RCC 7860 (cell line): Measurements from ENCODE around the gene SNTB2.
"Not testable (repeated sequence)": the region's sequence is repeated elsewhere in the genome, so short reads cannot be mapped to it uniquely, and the experiment has no call there.

Experiments used
- DNase-seq: peaks from one replicate; pipeline ENCODE4 v3.0.0-alpha.2; 2015; ENCODE audit warnings: low spot score
- FAIRE-seq: peaks from 2 replicates; lab custom pipeline; 2012; peaks lifted over from hg19 to GRCh38; lab: Jason Lieb, UNC

Gene SNTB2

GRCh38 chr16:69186642-69187445 lies at the start of gene SNTB2:
Gene SNTB2 (plus strand): TSS chr16:69187164. CDS start chr16:69187167, 3 bp downstream.
- DNase-seq: peak; percentile 73
- no peak for FAIRE-seq

- DNase-seq (no peak), FAIRE-seq (no peak)
Observed at GRCh38 chr16:69138608-69139007, 48.4 kb upstream of the SNTB2 start.

- not testable (repeated sequence) for FAIRE-seq, DNase-seq
Observed at GRCh38 chr16:69139464-69139863, 47.5 kb upstream of the SNTB2 start.

GRCh38 chr16:69141014-69141413 lies 46.0 kb upstream of the SNTB2 start:
- FAIRE-seq (no peak), DNase-seq (no peak)

- DNase-seq (no peak), FAIRE-seq (no peak)
Observed at GRCh38 chr16:69141936-69142335, 45.0 kb upstream of the SNTB2 start.

- DNase-seq (no peak), FAIRE-seq (no peak)
Observed at GRCh38 chr16:69143116-69143515, 43.8 kb upstream of the SNTB2 start.

- no peak for FAIRE-seq
- no peak for DNase-seq
Observed at GRCh38 chr16:69145658-69146057, 41.3 kb upstream of the SNTB2 start.

- not testable (repeated sequence) for FAIRE-seq, DNase-seq
Observed at GRCh38 chr16:69149621-69150020, 37.3 kb upstream of the SNTB2 start.

- peak; percentile 75 for FAIRE-seq
Observed at GRCh38 chr16:69150146-69150865, 36.7 kb upstream of the SNTB2 start.

GRCh38 chr16:69157196-69157595 lies 29.8 kb upstream of the SNTB2 start:
- FAIRE-seq (no peak), DNase-seq (no peak)

More at GRCh38 chr16:69150146-69150865, 36.7 kb upstream of the SNTB2 start:
- DNase-seq: peak; percentile 59

GRCh38 chr16:69160192-69160591 lies 26.8 kb upstream of the SNTB2 start:
- FAIRE-seq (no peak), DNase-seq (no peak)

- DNase-seq: no peak
- no peak for FAIRE-seq
Observed at GRCh38 chr16:69165584-69165983, 21.4 kb upstream of the SNTB2 start.

- FAIRE-seq: no peak
Observed at GRCh38 chr16:69166221-69166833, 20.6 kb upstream of the SNTB2 start.

GRCh38 chr16:69166946-69167930 lies 19.7 kb upstream of the SNTB2 start:
- DNase-seq (no peak), FAIRE-seq (no peak)

More at GRCh38 chr16:69166221-69166833, 20.6 kb upstream of the SNTB2 start:
- no peak for DNase-seq

- DNase-seq: no peak
- no peak for FAIRE-seq
Observed at GRCh38 chr16:69169051-69169450, 17.9 kb upstream of the SNTB2 start.

GRCh38 chr16:69169607-69170352 lies 17.2 kb upstream of the SNTB2 start:
- no peak for FAIRE-seq

GRCh38 chr16:69171325-69172084 lies 15.5 kb upstream of the SNTB2 start:
- no peak for FAIRE-seq
- DNase-seq: no peak

More at GRCh38 chr16:69169607-69170352, 17.2 kb upstream of the SNTB2 start:
- no peak for DNase-seq

- DNase-seq (no peak), FAIRE-seq (no peak)
Observed at GRCh38 chr16:69176033-69176800, 10.7 kb upstream of the SNTB2 start.
